GM12878 (cell line): ENCODE results near the gene HAGHL.

Experiments used
- CTCF ChIP-seq, 3 experiments: IDR thresholded peaks in 2 of 3; conservative IDR thresholded peaks in 1 of 3; 2 replicates each; pipeline ENCODE4 v1.5.1; 2011; ENCODE audit warnings: low read depth in 3 of 3, low read length in 3 of 3, mild to moderate bottlenecking in 3 of 3, control low read depth in 2 of 3, moderate library complexity in 2 of 3, inconsistent platforms in 1 of 3, mixed read lengths in 1 of 3; ENCODE audit not compliant: control insufficient read depth in 2 of 3, insufficient read depth in 1 of 3; ENCODE audit errors: extremely low read depth in 1 of 3
- EZH2 ChIP-seq: IDR thresholded peaks from 2 replicates; pipeline ENCODE4 v1.6.1; 2012; ENCODE audit warnings: low read depth, mild to moderate bottlenecking, control low read depth, inconsistent platforms, low read length, borderline replicate concordance; ENCODE audit not compliant: control insufficient read depth
- NR2F1 ChIP-seq: fragments of 450-650 bp; conservative IDR thresholded peaks from 2 replicates; pipeline ENCODE4 v1.6.1; 2017; ENCODE audit warnings: mild to moderate bottlenecking
- RCOR1 ChIP-seq: conservative IDR thresholded peaks from 2 replicates; pipeline ENCODE4 v1.6.1; 2012; ENCODE audit warnings: low read depth, low read length, improper control_type of control experiment
- ZSCAN29 ChIP-seq: fragments of 450-650 bp; IDR thresholded peaks from 2 replicates; pipeline ENCODE4 v1.6.1; 2017; ENCODE audit warnings: mild to moderate bottlenecking, moderate library complexity
- TF ChIP-seq, protein P1 (sequence below): IDR thresholded peaks from 2 replicates; pipeline ENCODE4 v1.6.1; 2011; ENCODE audit warnings: low read depth, mild to moderate bottlenecking, low read length, moderate library complexity, borderline replicate concordance; ENCODE audit errors: extremely low read depth
- TF ChIP-seq, protein P2 (sequence below): fragments of 450-650 bp; IDR thresholded peaks from 2 replicates; pipeline ENCODE4 v1.6.1; 2017; ENCODE audit warnings: mild to moderate bottlenecking, moderate library complexity

- no peak for TF ChIP-seq ZSCAN29
- TF ChIP-seq, protein P1, sequence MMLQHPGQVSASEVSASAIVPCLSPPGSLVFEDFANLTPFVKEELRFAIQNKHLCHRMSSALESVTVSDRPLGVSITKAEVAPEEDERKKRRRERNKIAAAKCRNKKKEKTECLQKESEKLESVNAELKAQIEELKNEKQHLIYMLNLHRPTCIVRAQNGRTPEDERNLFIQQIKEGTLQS = no peak
- no peak for TF ChIP-seq EZH2
- TF ChIP-seq NR2F1 = no peak
- TF ChIP-seq, protein P2, sequence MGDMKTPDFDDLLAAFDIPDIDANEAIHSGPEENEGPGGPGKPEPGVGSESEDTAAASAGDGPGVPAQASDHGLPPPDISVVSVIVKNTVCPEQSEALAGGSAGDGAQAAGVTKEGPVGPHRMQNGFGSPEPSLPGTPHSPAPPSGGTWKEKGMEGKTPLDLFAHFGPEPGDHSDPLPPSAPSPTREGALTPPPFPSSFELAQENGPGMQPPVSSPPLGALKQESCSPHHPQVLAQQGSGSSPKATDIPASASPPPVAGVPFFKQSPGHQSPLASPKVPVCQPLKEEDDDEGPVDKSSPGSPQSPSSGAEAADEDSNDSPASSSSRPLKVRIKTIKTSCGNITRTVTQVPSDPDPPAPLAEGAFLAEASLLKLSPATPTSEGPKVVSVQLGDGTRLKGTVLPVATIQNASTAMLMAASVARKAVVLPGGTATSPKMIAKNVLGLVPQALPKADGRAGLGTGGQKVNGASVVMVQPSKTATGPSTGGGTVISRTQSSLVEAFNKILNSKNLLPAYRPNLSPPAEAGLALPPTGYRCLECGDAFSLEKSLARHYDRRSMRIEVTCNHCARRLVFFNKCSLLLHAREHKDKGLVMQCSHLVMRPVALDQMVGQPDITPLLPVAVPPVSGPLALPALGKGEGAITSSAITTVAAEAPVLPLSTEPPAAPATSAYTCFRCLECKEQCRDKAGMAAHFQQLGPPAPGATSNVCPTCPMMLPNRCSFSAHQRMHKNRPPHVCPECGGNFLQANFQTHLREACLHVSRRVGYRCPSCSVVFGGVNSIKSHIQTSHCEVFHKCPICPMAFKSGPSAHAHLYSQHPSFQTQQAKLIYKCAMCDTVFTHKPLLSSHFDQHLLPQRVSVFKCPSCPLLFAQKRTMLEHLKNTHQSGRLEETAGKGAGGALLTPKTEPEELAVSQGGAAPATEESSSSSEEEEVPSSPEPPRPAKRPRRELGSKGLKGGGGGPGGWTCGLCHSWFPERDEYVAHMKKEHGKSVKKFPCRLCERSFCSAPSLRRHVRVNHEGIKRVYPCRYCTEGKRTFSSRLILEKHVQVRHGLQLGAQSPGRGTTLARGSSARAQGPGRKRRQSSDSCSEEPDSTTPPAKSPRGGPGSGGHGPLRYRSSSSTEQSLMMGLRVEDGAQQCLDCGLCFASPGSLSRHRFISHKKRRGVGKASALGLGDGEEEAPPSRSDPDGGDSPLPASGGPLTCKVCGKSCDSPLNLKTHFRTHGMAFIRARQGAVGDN = no peak
- TF ChIP-seq RCOR1 = no peak
- no peak for TF ChIP-seq CTCF (IDR thresholded peaks at IDR 0.05 in 2 of 3, conservative IDR thresholded peaks at IDR 0.05 in 1 of 3; ENCODE audit: control insufficient read depth in 2 of 3, extremely low read depth in 1 of 3, insufficient read depth in 1 of 3, low read depth in 3 of 3, low read length in 3 of 3)
Observed at GRCh38 chr16:759110-759910, 32.4 kb downstream of the HAGHL start.
